Common myeloid progenitor, CD34-positive (primary cell): ENCODE data around the gene ADAMTS18.

Experiments used
- CTCF ChIA-PET: fragments of 350-600 bp; sonication (Branson Sonifier 250); formaldehyde crosslinking; loops from one replicate; lab custom pipeline; 2021; ENCODE audit warnings: antibody characterized with exemption; lab: Charles Lee
- POLR2A ChIA-PET: fragments of 350-600 bp; sonication (Branson Sonifier 250); formaldehyde crosslinking; loops from one replicate; lab custom pipeline; 2021; ENCODE audit warnings: antibody characterized with exemption; lab: Charles Lee
- DNase-seq, 3 donors: peaks; one replicate each; pipeline versions ENCODE4 v3.0.0 to v3.0.0-alpha.2; 2013
- H3K27ac ChIP-seq, 2 experiments: 1 replicate in 1 of 2; 2 replicates in 1 of 2; pipeline ENCODE4 v1.7.0; 2013; ENCODE audit warnings: inconsistent platforms in 2 of 2, low read length in 2 of 2, mild to moderate bottlenecking in 2 of 2, low read depth in 1 of 2, moderate library complexity in 1 of 2; ENCODE audit not compliant: severe bottlenecking in 2 of 2, insufficient read depth in 1 of 2, poor library complexity in 1 of 2
- H3K27me3 ChIP-seq, 5 experiments: replicated peaks in 2 of 5; 1 replicate in 3 of 5; 2 replicates in 2 of 5; pipeline versions ENCODE4 v1.6.1 to v1.7.0; 2013; ENCODE audit warnings: low read length in 4 of 5, mild to moderate bottlenecking in 2 of 5, moderate library complexity in 2 of 5, inconsistent platforms in 1 of 5; ENCODE audit not compliant: insufficient read depth in 5 of 5, control insufficient read depth in 4 of 5
- H3K36me3 ChIP-seq, 4 experiments: 1 replicate in 2 of 4; 2 replicates in 2 of 4; pipeline versions ENCODE4 v1.6.1 to v1.7.0; 2013; ENCODE audit warnings: low read length in 3 of 4, control low read depth in 1 of 4, mild to moderate bottlenecking in 1 of 4; ENCODE audit not compliant: control insufficient read depth in 4 of 4, insufficient read depth in 4 of 4
- H3K4me1 ChIP-seq, 4 experiments: 1 replicate in 3 of 4; 2 replicates in 1 of 4; pipeline versions ENCODE4 v1.6.1 to v1.7.1; 2013; ENCODE audit warnings: low read length in 3 of 4, mild to moderate bottlenecking in 3 of 4, control low read depth in 1 of 4, inconsistent platforms in 1 of 4, moderate library complexity in 1 of 4; ENCODE audit not compliant: control insufficient read depth in 4 of 4, insufficient read depth in 4 of 4; ENCODE audit errors: control extremely low read depth in 1 of 4
- H3K4me3 ChIP-seq, 7 experiments: 1 replicate in 4 of 7; 2 replicates in 3 of 7; pipeline versions ENCODE4 v1.5.1 to v1.7.0; 2013; ENCODE audit warnings: mild to moderate bottlenecking in 7 of 7, low read length in 6 of 7, moderate library complexity in 6 of 7, inconsistent platforms in 2 of 7, low read depth in 2 of 7, control low read depth in 1 of 7; ENCODE audit not compliant: insufficient read depth in 4 of 7, control insufficient read depth in 1 of 7; ENCODE audit errors: extremely low read depth in 1 of 7
- H3K9me3 ChIP-seq, 5 experiments: 1 replicate in 4 of 5; 2 replicates in 1 of 5; pipeline versions ENCODE4 v1.6.1 to v1.7.1; 2013; ENCODE audit warnings: low read length in 4 of 5, mild to moderate bottlenecking in 2 of 5, inconsistent platforms in 1 of 5, low read depth in 1 of 5, moderate library complexity in 1 of 5; ENCODE audit not compliant: control insufficient read depth in 4 of 5, insufficient read depth in 2 of 5; ENCODE audit errors: control extremely low read depth in 1 of 5
- WGBS: methylation state at CpG from one replicate; pipeline ENCODE4 v1.1.5; 2013; ENCODE audit not compliant: insufficient coverage; 5-methylcytosine and 5-hydroxymethylcytosine counted together

Gene ADAMTS18

GRCh38 chr16:77375396-77375795 is 59.4 kb downstream of the ADAMTS18 start:
- no peak for DNase-seq
- ChIA-PET POLR2A (no interaction called here), CTCF (no interaction called here)
- Histone ChIP-seq H3K27ac (no peak overlapping the region), H3K4me1 (no peaks in the 10 kb centered on the region), H3K4me3 (no peak overlapping the region), H3K36me3 (no peaks in the 10 kb centered on the region), H3K9me3 (no peaks in the 10 kb centered on the region), H3K27me3 (peaks cover 0 to 1% (median 0%) of the 10 kb centered on the region in 5 experiments)
- 92% methylated on average over 6 of the region's 7 CpGs for WGBS

- WGBS, result no CpG with 5 or more reads among the region's 1 CpG
- Histone ChIP-seq H3K27ac (no peak overlapping the region), H3K36me3 (no peaks in the 10 kb centered on the region), H3K9me3 (no peaks in the 10 kb centered on the region), H3K27me3 (peaks cover 0 to 3% (median 0%) of the 10 kb centered on the region in 5 experiments), H3K4me3 (no peak overlapping the region), H3K4me1 (no peaks in the 10 kb centered on the region)
- ChIA-PET POLR2A (no interaction called here), CTCF (no interaction called here)
- DNase-seq, result no peak
Observed at GRCh38 chr16:77374384-77374783, 60.5 kb downstream of the ADAMTS18 start.

- H3K9me3 ChIP-seq, result no peaks in the 10 kb centered on the region
- DNase-seq, result no peak
- no peak overlapping the region for H3K27ac ChIP-seq
- no peak overlapping the region for H3K4me3 ChIP-seq
- CTCF ChIA-PET, result no interaction called here
- peaks cover 0 to 3% (median 0%) of the 10 kb centered on the region in 5 experiments for H3K27me3 ChIP-seq
- H3K36me3 ChIP-seq, result no peaks in the 10 kb centered on the region
- 100% methylated on average over 1 of the region's 3 CpGs for WGBS
- no peaks in the 10 kb centered on the region for H3K4me1 ChIP-seq
- POLR2A ChIA-PET, result no interaction called here
Observed at GRCh38 chr16:77373726-77374125, 61.1 kb downstream of the ADAMTS18 start.

- H3K4me1 ChIP-seq, result no peaks in the 10 kb centered on the region
- H3K9me3 ChIP-seq, result no peaks in the 10 kb centered on the region
- no peaks in the 10 kb centered on the region for H3K36me3 ChIP-seq
- ChIA-PET CTCF (no interaction called here), POLR2A (no interaction called here)
- H3K27me3 ChIP-seq, result peaks cover 0 to 3% (median 0%) of the 10 kb centered on the region in 5 experiments
- WGBS, result no CpG with 5 or more reads among the region's 6 CpGs
- H3K4me3 ChIP-seq, result no peak overlapping the region
- no peak overlapping the region for H3K27ac ChIP-seq
- no peak for DNase-seq
Observed at GRCh38 chr16:77364770-77365169, 70.1 kb downstream of the ADAMTS18 start.

GRCh38 chr16:77359065-77359502 is 75.8 kb downstream of the ADAMTS18 start:
- 83% methylated on average over 3 of the region's 4 CpGs for WGBS

GRCh38 chr16:77353587-77354263 is 81.1 kb downstream of the ADAMTS18 start:
- WGBS, result 58% methylated on average over 2 of the region's 4 CpGs
- Histone ChIP-seq H3K36me3 (no peaks in the 10 kb centered on the region), H3K27me3 (no peaks in the 10 kb centered on the region), H3K4me3 (no peak overlapping the region), H3K9me3 (no peaks in the 10 kb centered on the region), H3K4me1 (no peaks in the 10 kb centered on the region), H3K27ac (no peak overlapping the region)
- POLR2A ChIA-PET, result no interaction called here
- no peak for DNase-seq
- CTCF ChIA-PET, result interaction anchor here (1.2 kb wide), 1 partner anchor 14 kb away, joined by 3 read pairs; no protein-coding TSS in a partner anchor

More at GRCh38 chr16:77359065-77359502, 75.8 kb downstream of the ADAMTS18 start:
- Histone ChIP-seq H3K36me3 (no peaks in the 10 kb centered on the region), H3K27ac (no peak overlapping the region), H3K9me3 (no peaks in the 10 kb centered on the region), H3K4me3 (no peak overlapping the region), H3K27me3 (no peaks in the 10 kb centered on the region), H3K4me1 (no peaks in the 10 kb centered on the region)
- DNase-seq, result no peak
- POLR2A ChIA-PET, result no interaction called here
- CTCF ChIA-PET, result no interaction called here

GRCh38 chr16:77344341-77344740 is 90.5 kb downstream of the ADAMTS18 start:
- peaks cover 0 to 2% (median 0%) of the 10 kb centered on the region in 5 experiments for H3K27me3 ChIP-seq
- 93% methylated on average over 6 of the region's 6 CpGs for WGBS
- H3K27ac ChIP-seq, result no peak overlapping the region
- H3K9me3 ChIP-seq, result no peaks in the 10 kb centered on the region
- DNase-seq, result no peak
- H3K4me1 ChIP-seq, result no peaks in the 10 kb centered on the region
- H3K36me3 ChIP-seq, result no peaks in the 10 kb centered on the region
- ChIA-PET CTCF (no interaction called here), POLR2A (no interaction called here)
- H3K4me3 ChIP-seq, result no peak overlapping the region
